ENCODE data around the gene CHRNG. TPM values are rescaled to one million over a fixed set of nuclear protein-coding genes. Genes with fewer than 3 reads are reported as not detected.
A peak's percentile ranks its signal among the peaks of the same experiment; 100 is the strongest.

Gene CHRNG
- total and polyA plus RNA-seq, 7 experiments from 2014 or later: 0.10 to 0.26 TPM; not detected in 5

DNA sequence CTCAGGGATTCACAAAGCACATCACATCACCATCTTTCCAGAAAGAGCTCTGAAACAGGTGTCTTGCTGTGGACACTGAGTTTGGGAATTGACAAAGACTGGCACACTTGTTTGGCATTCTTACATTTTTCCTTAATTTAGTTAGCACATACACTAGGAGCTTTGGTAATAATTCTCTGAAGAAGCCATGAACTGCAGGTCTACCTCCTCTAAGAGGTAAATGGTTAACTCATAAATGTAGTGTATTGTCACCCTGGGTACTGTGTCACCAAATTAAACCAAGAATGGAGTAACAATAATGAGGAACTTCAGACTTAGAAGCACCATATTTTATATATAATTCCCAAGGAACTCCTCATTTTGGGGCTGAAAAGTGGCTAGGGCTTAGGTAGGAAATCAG is 33.5 kb downstream of the CHRNG start:
- Histone ChIP-seq H3K36me3 (ENCODE audit: control insufficient read depth in 2 of 3, insufficient read depth in 3 of 3, low read length in 3 of 3) (peaks cover 4 to 71% (median 18%) of the 10 kb centered on the region in 3 experiments), H3K9me3 (ENCODE audit: control insufficient read depth in 2 of 3, low read length in 3 of 3) (no peaks in the 10 kb centered on the region), H3K4me1 (ENCODE audit: control insufficient read depth in 2 of 2, insufficient read depth in 2 of 2, low read length in 2 of 2) (no peaks in the 10 kb centered on the region), H3K27me3 (ENCODE audit: control insufficient read depth in 2 of 2, insufficient read depth in 2 of 2, low read length in 2 of 2) (no peaks in the 10 kb centered on the region), H3K4me3 (ENCODE audit: low read length) (no peak overlapping the region), H3K27ac (ENCODE audit: low read depth, low read length) (no peak overlapping the region)
- DNase-seq (no peak), ATAC-seq (no peak)
- Mint-ChIP-seq H3K4me1 (no peaks in the 10 kb centered on the region), H3K36me3 (peaks cover 10 to 73% (median 36%) of the 10 kb centered on the region in 5 donors), H3K4me3 (no peak overlapping the region), H3K27ac (no peak overlapping the region), H3K27me3 (no peaks in the 10 kb centered on the region), H3K9me3 (no peaks in the 10 kb centered on the region)
- CTCF ChIA-PET: no interaction called here
- intact Hi-C loops (cut with micrococcal nuclease): no loop called here
- POLR2A ChIA-PET: no interaction called here

DNA sequence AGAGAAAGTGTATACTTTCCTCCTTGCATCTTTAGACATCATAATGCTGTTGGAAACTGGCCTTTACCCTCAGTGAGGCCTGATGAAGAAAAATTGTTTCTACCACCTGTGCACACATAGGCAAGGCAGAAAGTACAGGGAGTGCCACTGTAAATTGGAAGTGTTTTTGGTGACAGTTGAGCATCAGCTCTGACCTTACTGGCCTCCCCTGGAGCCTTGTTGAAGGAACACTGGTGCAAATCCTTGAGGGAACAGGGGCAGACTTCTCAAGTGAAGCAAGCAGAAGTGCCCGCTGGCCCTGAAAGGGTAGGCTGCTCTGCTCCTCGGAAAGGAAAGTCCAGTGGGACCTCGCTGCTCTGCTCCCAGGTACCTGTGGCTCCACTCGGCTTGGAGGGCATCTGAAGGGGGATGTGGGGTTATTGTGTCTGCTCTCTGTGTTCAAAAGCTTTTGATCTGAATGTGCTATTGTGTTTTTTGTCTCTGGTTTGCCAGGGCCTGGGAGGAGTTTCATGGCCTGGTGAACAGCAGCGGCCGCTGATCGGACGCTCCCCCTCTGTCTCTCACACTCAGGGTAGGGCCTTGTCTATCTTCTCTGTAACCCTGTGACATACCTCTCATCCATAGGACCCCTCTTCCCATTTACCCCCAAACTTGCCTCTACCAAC is 34.4 kb downstream of the CHRNG start:
- H3K36me3 Mint-ChIP-seq: peaks cover 10 to 71% (median 35%) of the 10 kb centered on the region in 5 donors
- DNase-seq: no peak
- H3K4me3 Mint-ChIP-seq: no peak overlapping the region
- H3K27me3 ChIP-seq (ENCODE audit: control insufficient read depth in 2 of 2, insufficient read depth in 2 of 2, low read length in 2 of 2): no peaks in the 10 kb centered on the region
- H3K9me3 Mint-ChIP-seq: no peaks in the 10 kb centered on the region
- H3K36me3 ChIP-seq (ENCODE audit: control insufficient read depth in 2 of 3, insufficient read depth in 3 of 3, low read length in 3 of 3): peaks cover 4 to 67% (median 13%) of the 10 kb centered on the region in 3 experiments
- H3K9me3 ChIP-seq (ENCODE audit: control insufficient read depth in 2 of 3, low read length in 3 of 3): no peaks in the 10 kb centered on the region
- no peaks in the 10 kb centered on the region for H3K27me3 Mint-ChIP-seq
- intact Hi-C loops (cut with micrococcal nuclease): no loop called here
- no peaks in the 10 kb centered on the region for H3K4me1 ChIP-seq (ENCODE audit: control insufficient read depth in 2 of 2, insufficient read depth in 2 of 2, low read length in 2 of 2)
- H3K27ac ChIP-seq (ENCODE audit: low read depth, low read length): no peak overlapping the region
- ChIA-PET CTCF (no interaction called here), POLR2A (no interaction called here)
- no peak overlapping the region for H3K4me3 ChIP-seq (ENCODE audit: low read length)
- H3K27ac Mint-ChIP-seq: peak overlapping the region in 2 of 9 donors; percentile 2 to 72
- H3K4me1 Mint-ChIP-seq: no peaks in the 10 kb centered on the region
- no peak for ATAC-seq

DNA sequence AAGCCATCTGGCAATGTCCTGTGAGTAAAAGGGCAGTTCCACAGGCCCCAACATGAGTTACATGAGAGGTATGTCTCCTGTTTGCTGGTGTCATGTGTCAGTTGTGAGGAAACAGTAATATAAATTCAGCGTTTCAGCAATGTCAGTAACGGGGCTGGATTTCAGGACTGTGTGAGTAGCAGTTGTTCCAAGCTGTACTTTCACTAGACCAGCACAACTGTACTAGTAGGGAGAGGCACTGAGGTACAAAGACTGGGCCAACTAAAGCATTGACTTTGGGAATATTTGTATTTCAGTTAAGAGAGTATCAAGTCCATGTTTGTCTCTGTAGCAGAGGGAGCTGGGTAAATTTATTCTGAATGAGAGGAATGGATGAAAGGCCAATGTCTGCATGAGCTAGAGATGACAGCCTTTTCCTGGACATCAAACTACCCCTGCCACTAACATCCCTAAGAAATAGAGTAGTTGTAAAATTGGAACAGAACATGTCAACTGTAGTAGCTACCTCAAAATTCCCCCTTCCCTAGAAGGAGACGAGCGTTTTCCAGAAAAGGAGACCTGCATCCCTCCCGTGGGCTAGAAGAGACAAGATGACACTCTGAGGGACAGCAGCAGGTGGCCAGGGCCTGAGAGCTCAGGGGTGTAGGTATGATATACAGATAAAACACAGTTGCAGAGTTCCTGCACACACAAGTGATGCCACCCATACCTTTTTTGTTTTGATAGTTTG is 35.3 kb downstream of the CHRNG start:
- H3K27ac ChIP-seq (ENCODE audit: low read depth, low read length): no peak overlapping the region
- H3K4me1 Mint-ChIP-seq: peaks cover 0 to under 1% (median 0%) of the 10 kb centered on the region in 7 donors
- no peak for DNase-seq
- H3K9me3 ChIP-seq (ENCODE audit: control insufficient read depth in 2 of 3, low read length in 3 of 3): no peaks in the 10 kb centered on the region
- no peak overlapping the region for H3K27ac Mint-ChIP-seq
- H3K36me3 ChIP-seq (ENCODE audit: control insufficient read depth in 2 of 3, insufficient read depth in 3 of 3, low read length in 3 of 3): peaks cover 4 to 65% (median 9%) of the 10 kb centered on the region in 3 experiments
- no peaks in the 10 kb centered on the region for H3K4me1 ChIP-seq (ENCODE audit: control insufficient read depth in 2 of 2, insufficient read depth in 2 of 2, low read length in 2 of 2)
- no peaks in the 10 kb centered on the region for H3K9me3 Mint-ChIP-seq
- H3K4me3 Mint-ChIP-seq: no peak overlapping the region
- intact Hi-C loops (cut with micrococcal nuclease): no loop called here
- CTCF ChIA-PET: interaction anchor here (0.6 kb wide), 1 partner anchor 32 kb away, joined by 5 read pairs; no protein-coding TSS in a partner anchor
- peaks cover 7 to 65% (median 28%) of the 10 kb centered on the region in 5 donors for H3K36me3 Mint-ChIP-seq
- H3K27me3 ChIP-seq (ENCODE audit: control insufficient read depth in 2 of 2, insufficient read depth in 2 of 2, low read length in 2 of 2): no peaks in the 10 kb centered on the region
- no peak overlapping the region for H3K4me3 ChIP-seq (ENCODE audit: low read length)
- no peak for ATAC-seq
- H3K27me3 Mint-ChIP-seq: no peaks in the 10 kb centered on the region
- POLR2A ChIA-PET: no interaction called here

DNA sequence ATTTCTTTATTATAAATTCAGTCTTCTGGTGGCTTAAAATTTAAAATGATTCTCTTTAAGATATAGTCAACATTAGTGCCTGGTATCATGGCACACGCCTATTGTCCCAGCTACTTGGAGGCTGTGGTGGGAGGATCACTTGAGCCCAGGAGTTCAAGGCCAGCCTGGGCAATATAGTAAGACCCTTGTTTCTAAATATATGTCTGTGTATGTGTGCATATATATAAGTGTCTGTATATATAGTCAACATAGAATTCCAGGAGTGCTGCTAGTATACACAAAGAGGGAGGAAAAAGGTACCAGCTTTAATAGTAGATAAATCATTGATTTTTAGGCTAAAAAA is 35.9 kb downstream of the CHRNG start:
- intact Hi-C loops (cut with micrococcal nuclease): no loop called here
- H3K27ac ChIP-seq (ENCODE audit: low read depth, low read length): no peak overlapping the region
- CTCF ChIA-PET: interaction anchor here (0.6 kb wide), 1 partner anchor 31 kb away, joined by 5 read pairs; no protein-coding TSS in a partner anchor
- Mint-ChIP-seq H3K27ac (no peak overlapping the region), H3K9me3 (no peaks in the 10 kb centered on the region), H3K4me3 (no peak overlapping the region), H3K27me3 (no peaks in the 10 kb centered on the region), H3K4me1 (peaks cover 0 to 6% (median 0%) of the 10 kb centered on the region in 7 donors), H3K36me3 (peaks cover 8 to 64% (median 27%) of the 10 kb centered on the region in 5 donors)
- H3K4me1 ChIP-seq (ENCODE audit: control insufficient read depth in 2 of 2, insufficient read depth in 2 of 2, low read length in 2 of 2): no peaks in the 10 kb centered on the region
- POLR2A ChIA-PET: no interaction called here
- ATAC-seq (no peak), DNase-seq (no peak)
- no peaks in the 10 kb centered on the region for H3K27me3 ChIP-seq (ENCODE audit: control insufficient read depth in 2 of 2, insufficient read depth in 2 of 2, low read length in 2 of 2)
- H3K4me3 ChIP-seq (ENCODE audit: low read length): no peak overlapping the region
- H3K36me3 ChIP-seq (ENCODE audit: control insufficient read depth in 2 of 3, insufficient read depth in 3 of 3, low read length in 3 of 3): peaks cover 4 to 64% (median 9%) of the 10 kb centered on the region in 3 experiments
- no peaks in the 10 kb centered on the region for H3K9me3 ChIP-seq (ENCODE audit: control insufficient read depth in 2 of 3, low read length in 3 of 3)

DNA sequence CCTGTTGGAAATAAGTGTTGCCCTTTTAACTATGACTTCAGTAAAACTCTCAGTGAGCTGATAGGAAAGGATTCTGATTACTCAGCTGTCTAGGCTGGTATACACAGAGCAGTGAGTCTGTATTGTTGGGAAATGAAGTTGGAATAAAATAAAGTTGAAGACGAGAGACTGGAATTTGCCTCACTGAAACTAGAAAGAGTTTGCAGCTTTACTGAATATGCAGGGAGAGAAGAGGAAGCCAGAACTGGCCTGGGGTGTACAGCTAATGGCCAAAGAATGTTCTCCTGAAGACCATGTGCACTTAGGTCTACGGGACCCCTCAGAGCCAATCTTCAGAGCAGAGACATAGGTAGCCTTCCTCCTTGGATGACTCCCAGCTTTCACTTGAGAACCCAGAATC is 37.5 kb downstream of the CHRNG start:
- H3K36me3 Mint-ChIP-seq: peaks cover 22 to 71% (median 40%) of the 10 kb centered on the region in 5 donors
- Histone ChIP-seq H3K4me1 (ENCODE audit: control insufficient read depth in 2 of 2, insufficient read depth in 2 of 2, low read length in 2 of 2) (no peaks in the 10 kb centered on the region), H3K27me3 (ENCODE audit: control insufficient read depth in 2 of 2, insufficient read depth in 2 of 2, low read length in 2 of 2) (no peaks in the 10 kb centered on the region), H3K4me3 (ENCODE audit: low read length) (no peak overlapping the region), H3K9me3 (ENCODE audit: control insufficient read depth in 2 of 3, low read length in 3 of 3) (no peaks in the 10 kb centered on the region), H3K27ac (ENCODE audit: low read depth, low read length) (no peak overlapping the region), H3K36me3 (ENCODE audit: control insufficient read depth in 2 of 3, insufficient read depth in 3 of 3, low read length in 3 of 3) (peaks cover 9 to 68% (median 10%) of the 10 kb centered on the region in 3 experiments)
- H3K4me3 Mint-ChIP-seq: no peak overlapping the region
- H3K4me1 Mint-ChIP-seq: peaks cover 0 to 15% (median 0%) of the 10 kb centered on the region in 7 donors
- H3K9me3 Mint-ChIP-seq: no peaks in the 10 kb centered on the region
- ChIA-PET CTCF (interaction anchor here (0.6 kb wide), 1 partner anchor 29 kb away, joined by 3 read pairs; no protein-coding TSS in a partner anchor), POLR2A (interaction anchor here (0.6 kb wide), 1 partner anchor 738 kb away, joined by 3 read pairs; no protein-coding TSS in a partner anchor)
- ATAC-seq (no peak), DNase-seq (no peak)
- no peaks in the 10 kb centered on the region for H3K27me3 Mint-ChIP-seq
- H3K27ac Mint-ChIP-seq: no peak overlapping the region
- intact Hi-C loops (cut with micrococcal nuclease): no loop called here

DNA sequence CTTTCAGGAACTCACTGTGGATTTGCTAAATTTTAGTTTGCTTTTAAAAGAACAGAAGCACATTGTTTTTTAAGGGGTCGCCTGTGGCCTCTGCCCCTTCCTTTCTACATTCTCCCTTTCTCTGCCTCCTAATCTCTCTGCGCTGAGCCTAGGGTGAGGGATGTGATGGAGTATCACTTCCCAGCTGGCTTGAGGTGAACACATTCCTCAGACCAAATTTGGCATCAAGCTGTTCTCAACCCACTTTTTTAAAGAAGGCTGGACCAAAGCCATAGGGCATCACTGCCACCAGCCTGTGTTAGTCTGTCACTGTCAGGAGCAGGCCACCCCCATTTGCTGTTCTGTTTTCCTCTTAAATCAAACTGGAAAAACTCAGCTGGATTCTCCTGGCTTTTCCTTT is 38.3 kb downstream of the CHRNG start:
- peaks cover 0 to 7% (median 0%) of the 10 kb centered on the region in 11 donors for H3K9me3 Mint-ChIP-seq
- Histone ChIP-seq H3K4me1 (ENCODE audit: control insufficient read depth in 2 of 2, insufficient read depth in 2 of 2, low read length in 2 of 2) (no peaks in the 10 kb centered on the region), H3K27ac (ENCODE audit: low read depth, low read length) (no peak overlapping the region), H3K9me3 (ENCODE audit: control insufficient read depth in 2 of 3, low read length in 3 of 3) (no peaks in the 10 kb centered on the region), H3K36me3 (ENCODE audit: control insufficient read depth in 2 of 3, insufficient read depth in 3 of 3, low read length in 3 of 3) (peaks cover 9 to 68% (median 15%) of the 10 kb centered on the region in 3 experiments), H3K4me3 (ENCODE audit: low read length) (no peak overlapping the region), H3K27me3 (ENCODE audit: control insufficient read depth in 2 of 2, insufficient read depth in 2 of 2, low read length in 2 of 2) (no peaks in the 10 kb centered on the region)
- no peak overlapping the region for H3K4me3 Mint-ChIP-seq
- H3K27me3 Mint-ChIP-seq: no peaks in the 10 kb centered on the region
- H3K27ac Mint-ChIP-seq: no peak overlapping the region
- ATAC-seq (no peak), DNase-seq (no peak)
- CTCF ChIA-PET: interaction anchor here (0.6 kb wide), 1 partner anchor 28 kb away, joined by 3 read pairs; no protein-coding TSS in a partner anchor
- POLR2A ChIA-PET: no interaction called here
- H3K36me3 Mint-ChIP-seq: peaks cover 30 to 73% (median 49%) of the 10 kb centered on the region in 5 donors
- intact Hi-C loops (cut with micrococcal nuclease): no loop called here
- peaks cover 0 to 15% (median 0%) of the 10 kb centered on the region in 7 donors for H3K4me1 Mint-ChIP-seq
